ENCODE results near the gene VBP1.
"Not testable (repeated sequence)": the region's sequence is repeated elsewhere in the genome, so short reads cannot be mapped to it uniquely, and the experiment has no call there.

Gene VBP1

DNA sequence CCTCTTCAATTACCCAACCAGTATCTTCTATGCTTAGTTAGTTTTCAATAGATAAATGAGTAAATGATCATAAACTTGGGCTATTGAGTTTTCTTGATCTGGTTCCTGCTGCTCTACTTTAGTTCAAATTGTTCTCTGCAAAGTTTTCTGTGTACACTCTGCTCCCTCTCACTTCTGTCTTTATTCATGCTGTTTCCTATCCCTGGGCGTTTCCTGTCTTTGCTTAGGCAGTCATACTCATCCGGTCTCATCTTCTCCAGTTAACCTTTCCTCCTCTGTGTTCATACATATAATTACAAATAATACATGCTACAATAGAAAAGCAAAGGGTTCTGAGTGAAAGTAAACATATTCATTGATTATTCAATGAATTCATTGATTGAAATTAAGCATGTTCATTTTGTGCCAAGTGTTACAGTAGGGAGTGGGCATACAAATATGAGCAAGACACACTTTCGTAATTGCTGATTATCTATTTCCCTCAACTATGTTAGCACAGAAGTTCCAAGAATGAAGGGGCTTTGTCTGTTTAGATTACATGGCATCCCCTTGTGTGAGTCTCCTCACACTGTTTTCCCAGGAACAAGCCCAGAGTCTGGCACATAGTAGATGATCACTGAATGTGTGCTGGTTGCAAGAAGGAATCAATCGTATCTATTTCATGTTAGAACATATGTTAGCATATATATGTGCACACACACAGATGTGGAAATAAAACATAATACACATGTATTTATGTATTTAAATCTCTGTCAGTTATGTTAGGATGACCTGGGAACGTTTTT lies 46.9 kb downstream of the VBP1 start:
- no peak for DNase-seq (ENCODE audit: low read depth)
- TF ChIP-seq CTCF (conservative IDR thresholded peaks at IDR 0.05; ENCODE audit: low read depth, low read length) = no peak
- peak overlapping the region; percentile 59 for H3K4me3 ChIP-seq (ENCODE audit: low read length)

DNA sequence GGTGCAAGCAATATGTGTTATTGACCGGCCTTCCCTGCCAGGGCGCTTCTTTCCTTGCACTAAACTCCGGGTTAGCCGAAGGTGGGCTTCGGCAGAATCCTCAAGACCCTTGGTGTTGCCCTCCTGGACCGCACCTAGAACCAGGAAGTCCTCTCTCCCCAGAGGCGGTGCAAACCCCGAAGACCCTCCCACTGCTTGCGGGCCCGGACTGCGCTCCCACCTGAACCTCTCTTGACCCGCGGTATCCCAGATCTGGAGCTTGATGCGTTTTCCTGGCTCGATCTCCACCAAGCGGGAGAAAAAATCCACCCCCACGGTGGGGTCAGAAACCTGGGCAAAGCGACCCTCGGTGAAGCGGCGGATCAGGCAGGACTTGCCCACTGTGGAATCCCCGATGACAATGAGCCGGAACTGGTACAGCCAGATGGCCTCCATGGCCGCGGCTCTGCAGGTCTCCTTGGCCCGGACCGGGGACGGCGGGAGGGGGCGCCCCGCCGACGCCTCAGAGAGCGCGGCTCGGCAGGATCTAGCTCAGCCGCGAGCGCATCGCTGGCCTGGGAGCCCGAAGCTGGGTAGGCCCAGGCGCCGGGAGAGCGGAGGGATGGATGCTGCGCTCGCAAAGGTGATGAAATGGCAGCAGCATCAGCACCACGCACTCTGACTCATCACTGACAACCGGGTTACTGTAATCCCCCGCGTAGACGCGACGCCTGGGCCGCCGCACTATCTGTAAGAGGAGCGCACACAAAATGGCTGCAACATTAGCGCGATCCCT lies 47.8 kb downstream of the VBP1 start, which contains the start of gene RAB39B:
Gene RAB39B, minus strand, starts transcription at position 638 of the 775 bp plus-strand sequence. Its CDS starts 203 bp downstream, at position 435.
- no peak for TF ChIP-seq CTCF (conservative IDR thresholded peaks at IDR 0.05; ENCODE audit: low read depth, low read length)
- peak within 1 kb of the TSS; percentile 59 for H3K4me3 ChIP-seq (ENCODE audit: low read length)
- peak; percentile 18 for DNase-seq (ENCODE audit: low read depth)

DNA sequence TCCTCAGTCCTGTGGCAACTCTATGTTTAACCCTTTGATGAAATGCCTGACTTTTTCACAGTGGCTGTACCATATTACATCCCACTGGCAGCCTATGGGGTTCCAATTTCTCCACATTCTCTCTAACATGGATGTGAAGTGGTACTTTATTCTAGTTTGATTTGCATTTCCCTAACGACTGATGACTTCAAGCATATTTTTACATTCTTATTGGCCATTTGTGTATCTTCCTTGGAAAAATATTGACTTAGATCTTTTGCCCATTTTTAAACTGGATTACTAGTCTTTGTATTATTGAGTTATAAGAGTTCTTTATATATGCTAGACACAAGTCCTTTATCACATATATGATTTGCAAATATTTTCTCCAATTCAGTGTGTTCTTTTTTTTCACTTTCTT lies 50.2 kb downstream of the VBP1 start:
- H3K4me3 ChIP-seq (ENCODE audit: low read length) = no peak overlapping the region
- no peak for DNase-seq (ENCODE audit: low read depth)
- TF ChIP-seq CTCF (conservative IDR thresholded peaks at IDR 0.05; ENCODE audit: low read depth, low read length) = no peak

GRCh38 chrX:155267995-155268394 lies 51.7 kb downstream of the VBP1 start:
- not testable (repeated sequence) for H3K4me3 ChIP-seq (ENCODE audit: low read length); DNase-seq (ENCODE audit: low read depth)

DNA sequence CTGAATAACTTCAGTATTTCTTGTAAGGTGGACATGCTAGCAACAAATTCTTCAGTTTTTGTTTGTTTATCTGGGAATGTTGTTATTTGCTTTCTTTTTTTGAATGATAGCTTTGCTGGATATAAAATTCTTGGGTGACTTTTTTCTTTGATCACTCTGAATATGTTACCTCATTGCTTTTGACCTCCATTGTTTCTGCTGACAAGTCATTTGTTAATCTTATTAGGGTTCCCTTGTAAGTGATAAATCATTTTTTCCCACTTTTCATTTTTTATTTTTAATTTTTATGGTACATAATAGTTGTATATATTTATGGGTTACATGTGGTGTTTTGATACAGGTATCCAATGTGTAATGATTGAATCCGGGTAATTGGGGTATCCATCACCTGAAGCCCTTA lies 54.7 kb downstream of the VBP1 start:
- no peak for DNase-seq (ENCODE audit: low read depth)
- no peak for TF ChIP-seq CTCF (conservative IDR thresholded peaks at IDR 0.05; ENCODE audit: low read depth, low read length)
- no peak overlapping the region for H3K4me3 ChIP-seq (ENCODE audit: low read length)

DNA sequence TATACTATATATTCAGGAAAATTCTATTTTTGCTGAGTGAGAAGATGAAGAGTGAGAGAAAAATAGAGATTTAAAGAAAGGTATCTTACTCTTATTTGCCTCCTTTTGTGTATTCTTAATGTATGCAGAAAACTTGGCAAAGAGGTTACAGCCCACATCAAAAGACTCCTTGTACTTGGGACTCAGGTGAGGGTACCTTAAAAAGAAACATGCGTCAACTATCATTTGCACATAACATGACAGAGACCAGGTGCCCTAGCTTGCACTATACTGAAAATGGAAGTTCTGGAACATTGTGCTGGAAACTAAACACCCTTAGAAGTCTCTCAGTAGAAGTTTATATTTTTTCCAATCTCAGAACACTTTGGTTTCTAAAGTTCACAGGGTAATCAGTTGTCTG lies 63.6 kb downstream of the VBP1 start:
- no peak for DNase-seq (ENCODE audit: low read depth)
- no peak overlapping the region for H3K4me3 ChIP-seq (ENCODE audit: low read length)
- TF ChIP-seq CTCF (conservative IDR thresholded peaks at IDR 0.05; ENCODE audit: low read depth, low read length) = no peak
